Peyer's patch (tissue), 4 donors: ENCODE measurements around the gene ZNF584. TPM values are rescaled to one million over a fixed set of nuclear protein-coding genes. Genes with fewer than 3 reads are reported as not detected.
A peak's percentile ranks its signal among the peaks of the same experiment; 100 is the strongest.
"Not testable (repeated sequence)": the region's sequence is repeated elsewhere in the genome, so short reads cannot be mapped to it uniquely, and the experiment has no call there.

Experiments used
- DNase-seq, 3 donors: peaks; one replicate each; pipeline ENCODE4 v3.0.0-alpha.2; 2017 to 2019
- H3K27ac ChIP-seq, 4 donors: fragments of 200-600 bp; sonication (generic); one replicate each; pipeline ENCODE4 v1.5.1; 2016 to 2019
- H3K27me3 ChIP-seq, 2 donors: fragments of 200-600 bp; sonication (generic); one replicate each; pipeline ENCODE4 v1.5.1; 2019
- H3K36me3 ChIP-seq, 3 donors: fragments of 200-600 bp; sonication (generic); one replicate each; pipeline ENCODE4 v1.5.1; 2016 to 2019
- H3K4me1 ChIP-seq, 4 donors: fragments of 200-600 bp; sonication (generic); one replicate each; pipeline ENCODE4 v1.5.1; 2016 to 2019
- H3K4me3 ChIP-seq, 4 donors: fragments of 200-600 bp; sonication (generic); 1 replicate in 3 of 4; 2 replicates in 1 of 4; pipeline ENCODE4 v1.5.1; 2016 to 2019; ENCODE audit warnings: mild to moderate bottlenecking in 1 of 4
- H3K9me3 ChIP-seq, 4 donors: fragments of 200-600 bp; sonication (generic); one replicate each; pipeline ENCODE4 v1.5.1; 2016 to 2019; ENCODE audit warnings: mild to moderate bottlenecking in 1 of 4
- POLR2A ChIP-seq, 2 donors: fragments of 450-650 bp; IDR thresholded peaks; one replicate each; pipeline ENCODE4 v1.5.1; 2017; ENCODE audit warnings: antibody characterized with exemption in 2 of 2, mild to moderate bottlenecking in 2 of 2, moderate library complexity in 2 of 2
- total RNA-seq, 4 donors: library from RNA; depleted of rRNA; stranded (reverse); fragments of >200 nt; gene quantifications; one replicate each; pipeline ENCODE4 v1.1.0, GENCODE V29; 2016
- TF ChIP-seq, protein P1 (sequence below), 6 experiments: fragments of 450-650 bp in 4 of 6; fragments of 200-600 bp in 2 of 6; sonication (generic) in 1 of 6; IDR thresholded peaks; one replicate each; pipeline ENCODE4 v1.5.1; 2017 to 2019; ENCODE audit warnings: antibody characterized with exemption in 6 of 6, mild to moderate bottlenecking in 3 of 6, moderate library complexity in 1 of 6

The ZNF584 gene
- total RNA-seq, 4 donors from 2014 or later: 2.5 to 18.2 (median 9.6) TPM

DNA sequence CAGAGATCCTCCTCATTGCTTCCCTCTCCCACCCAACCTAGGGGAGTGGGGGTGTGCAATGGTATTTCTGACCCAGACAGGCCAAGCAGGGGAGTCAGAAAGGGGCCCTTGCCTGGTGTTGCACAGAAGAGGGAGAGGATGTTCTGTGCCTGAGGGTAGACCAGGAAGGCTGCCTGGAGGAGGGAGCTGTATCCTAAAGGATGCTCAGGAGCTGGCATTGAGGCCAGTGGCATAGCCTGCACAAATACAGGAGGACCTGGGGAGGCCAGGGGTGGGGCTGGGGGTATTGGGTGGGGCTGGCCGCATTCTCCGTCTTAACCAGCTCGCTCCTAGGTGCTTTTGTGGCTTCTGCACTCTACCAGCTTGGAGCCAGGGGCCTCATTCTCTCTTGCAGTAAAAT lies 8.5 kb upstream of the ZNF584 start:
- no peak overlapping the region for H3K4me3 ChIP-seq

DNA sequence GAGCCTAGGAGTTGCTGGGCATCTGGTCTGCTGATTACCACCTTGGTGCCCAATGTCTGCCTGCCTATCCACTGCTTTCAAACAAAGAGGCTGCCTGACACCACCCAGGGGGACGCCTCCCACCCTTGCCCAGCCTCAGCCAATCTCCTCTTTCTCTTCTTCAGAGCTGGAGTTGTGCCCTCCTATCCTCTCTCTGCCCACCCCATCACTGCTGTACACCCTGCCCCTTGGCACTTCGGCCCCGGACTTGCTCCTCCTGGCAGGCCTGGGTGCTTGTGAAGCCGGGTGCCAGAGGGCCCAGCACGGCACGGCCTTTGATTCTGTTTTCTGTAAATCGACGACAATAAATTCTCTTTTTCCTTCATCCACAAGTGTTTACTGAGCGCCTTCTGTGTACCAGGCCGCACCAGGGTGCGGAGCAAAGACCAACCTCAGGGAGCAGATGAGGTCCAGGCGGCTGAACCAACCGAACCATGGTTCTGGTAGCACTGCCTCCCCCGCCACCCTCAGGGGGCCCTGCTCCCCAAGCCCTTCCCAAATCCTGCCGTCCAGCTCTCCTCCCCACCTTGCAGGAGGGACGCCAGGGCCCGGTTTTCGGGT lies 8.0 kb upstream of the ZNF584 start:
- peaks cover 0 to 18% of the 10 kb centered on the region in 2 donors for H3K27me3 ChIP-seq
- H3K27ac ChIP-seq: peak overlapping the region in 1 of 4 donors; percentile 48
- H3K4me3 ChIP-seq: peak overlapping the region; percentile 47 to 80 (median 56)
- H3K36me3 ChIP-seq: no peaks in the 10 kb centered on the region
- TF ChIP-seq, protein P1, sequence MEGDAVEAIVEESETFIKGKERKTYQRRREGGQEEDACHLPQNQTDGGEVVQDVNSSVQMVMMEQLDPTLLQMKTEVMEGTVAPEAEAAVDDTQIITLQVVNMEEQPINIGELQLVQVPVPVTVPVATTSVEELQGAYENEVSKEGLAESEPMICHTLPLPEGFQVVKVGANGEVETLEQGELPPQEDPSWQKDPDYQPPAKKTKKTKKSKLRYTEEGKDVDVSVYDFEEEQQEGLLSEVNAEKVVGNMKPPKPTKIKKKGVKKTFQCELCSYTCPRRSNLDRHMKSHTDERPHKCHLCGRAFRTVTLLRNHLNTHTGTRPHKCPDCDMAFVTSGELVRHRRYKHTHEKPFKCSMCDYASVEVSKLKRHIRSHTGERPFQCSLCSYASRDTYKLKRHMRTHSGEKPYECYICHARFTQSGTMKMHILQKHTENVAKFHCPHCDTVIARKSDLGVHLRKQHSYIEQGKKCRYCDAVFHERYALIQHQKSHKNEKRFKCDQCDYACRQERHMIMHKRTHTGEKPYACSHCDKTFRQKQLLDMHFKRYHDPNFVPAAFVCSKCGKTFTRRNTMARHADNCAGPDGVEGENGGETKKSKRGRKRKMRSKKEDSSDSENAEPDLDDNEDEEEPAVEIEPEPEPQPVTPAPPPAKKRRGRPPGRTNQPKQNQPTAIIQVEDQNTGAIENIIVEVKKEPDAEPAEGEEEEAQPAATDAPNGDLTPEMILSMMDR (IDR thresholded peaks at IDR 0.05): no peak
- TF ChIP-seq POLR2A (IDR thresholded peaks at IDR 0.05): no peak
- DNase-seq: no peak
- H3K9me3 ChIP-seq: no peaks in the 10 kb centered on the region
- peaks cover 4 to 33% (median 8%) of the 10 kb centered on the region in 4 donors for H3K4me1 ChIP-seq

More for the DNA sequence above, 8.5 kb upstream of the ZNF584 start:
- H3K27ac ChIP-seq: no peak overlapping the region
- H3K4me1 ChIP-seq: peaks cover 4 to 33% (median 8%) of the 10 kb centered on the region in 4 donors
- DNase-seq: peak in 1 of 3 donors; percentile 45
- TF ChIP-seq, protein P1 (IDR thresholded peaks at IDR 0.05): no peak
- no peak for TF ChIP-seq POLR2A (IDR thresholded peaks at IDR 0.05)
- peaks cover 0 to 18% of the 10 kb centered on the region in 2 donors for H3K27me3 ChIP-seq
- H3K9me3 ChIP-seq: no peaks in the 10 kb centered on the region
- peaks cover 0 to 3% (median 0%) of the 10 kb centered on the region in 3 donors for H3K36me3 ChIP-seq

DNA sequence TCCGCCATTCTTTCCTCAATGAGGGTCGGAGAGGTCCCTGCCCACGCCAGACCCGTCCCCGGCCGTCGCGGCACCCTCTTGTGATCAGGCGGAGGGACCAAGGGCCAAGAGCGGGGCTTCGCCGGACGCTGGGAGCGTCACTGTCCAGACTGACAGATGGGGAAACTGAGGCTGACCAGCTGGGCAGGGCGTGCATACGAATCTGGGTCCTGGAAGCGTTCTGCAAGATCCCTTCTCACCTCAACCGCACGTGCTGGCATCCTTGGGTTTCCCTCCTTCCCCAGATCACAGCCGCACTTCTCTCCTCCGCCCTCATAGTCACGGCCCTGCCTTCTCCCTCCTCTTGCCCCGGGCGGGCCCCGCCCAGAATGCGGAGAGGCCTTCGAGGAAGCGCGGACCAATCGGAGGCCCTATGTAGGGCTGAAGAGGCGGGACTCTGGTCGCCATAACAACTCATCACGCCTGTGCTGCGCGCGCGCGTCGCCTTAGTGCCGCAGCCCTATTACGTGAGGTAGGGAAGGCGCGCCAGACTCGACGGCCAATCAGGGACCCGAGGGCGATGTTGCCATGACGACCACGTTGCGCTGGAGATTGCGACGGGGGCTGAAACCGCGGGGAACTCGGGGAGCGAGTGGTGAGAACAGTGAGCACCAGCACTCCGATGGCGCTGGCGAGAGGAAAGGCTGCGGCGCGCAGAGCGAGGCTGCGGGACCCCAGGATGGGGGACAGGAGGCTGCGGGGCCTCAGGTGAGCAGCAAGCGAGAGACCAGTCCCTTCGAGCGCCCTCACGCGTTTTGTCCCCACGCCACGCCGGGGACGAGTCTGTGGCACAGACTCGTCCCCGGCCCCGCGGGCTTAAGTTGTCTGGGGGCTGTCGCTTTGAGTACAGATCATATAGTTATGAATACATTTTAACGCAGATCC lies 7.3 kb upstream of the ZNF584 start:
- peaks cover 0 to 13% of the 10 kb centered on the region in 2 donors for H3K27me3 ChIP-seq
- no peaks in the 10 kb centered on the region for H3K36me3 ChIP-seq
- DNase-seq: peak; percentile 99 to 100 (median 100)
- H3K4me3 ChIP-seq: peak overlapping the region; percentile 47 to 80 (median 62)
- peak overlapping the region; percentile 65 to 82 (median 71) for H3K27ac ChIP-seq
- TF ChIP-seq POLR2A (IDR thresholded peaks at IDR 0.05): peak; percentile 46 to 53
- TF ChIP-seq, protein P1 (IDR thresholded peaks at IDR 0.05): peak in 1 of 6 experiments; percentile 11
- H3K4me1 ChIP-seq: peaks cover 4 to 29% (median 8%) of the 10 kb centered on the region in 4 donors
- no peaks in the 10 kb centered on the region for H3K9me3 ChIP-seq

DNA sequence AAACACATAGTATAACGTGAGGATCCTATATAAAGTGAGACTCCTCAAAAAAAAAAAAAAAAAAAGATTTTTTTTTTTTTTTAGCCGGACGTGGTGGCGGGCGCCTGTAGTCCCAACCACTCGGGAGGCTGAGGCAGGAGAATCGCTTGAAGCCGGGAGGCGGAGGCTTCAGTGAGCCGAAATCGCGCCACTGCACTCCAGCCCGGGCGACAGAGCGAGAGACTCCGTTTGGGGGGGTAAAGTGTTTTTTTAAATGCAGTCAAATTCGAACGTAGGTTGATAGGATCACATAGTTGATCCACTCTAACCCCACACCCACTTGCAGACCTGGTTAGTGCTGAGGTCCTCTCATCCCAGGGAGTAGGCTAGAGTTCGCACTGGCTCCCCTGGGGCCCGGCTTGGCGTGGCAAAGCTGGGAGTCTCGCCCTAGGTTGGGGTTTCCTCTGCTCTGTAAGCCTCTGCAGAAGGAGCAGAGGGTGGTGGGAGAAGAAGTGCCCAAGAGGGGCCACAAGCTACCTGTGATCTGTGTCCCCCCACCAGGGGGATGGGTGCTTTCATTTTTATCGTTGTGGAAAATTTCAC lies 6.5 kb upstream of the ZNF584 start:
- peak in 2 of 3 donors; percentile 43 to 50 for DNase-seq
- H3K27ac ChIP-seq: peak overlapping the region in 3 of 4 donors; percentile 65 to 82 (median 77)
- no peaks in the 10 kb centered on the region for H3K9me3 ChIP-seq
- peak overlapping the region; percentile 47 to 80 (median 62) for H3K4me3 ChIP-seq
- no peaks in the 10 kb centered on the region for H3K36me3 ChIP-seq
- TF ChIP-seq POLR2A (IDR thresholded peaks at IDR 0.05): no peak
- TF ChIP-seq, protein P1 (IDR thresholded peaks at IDR 0.05): no peak
- peaks cover 4 to 24% (median 8%) of the 10 kb centered on the region in 4 donors for H3K4me1 ChIP-seq
- peaks cover 0 to 9% of the 10 kb centered on the region in 2 donors for H3K27me3 ChIP-seq

DNA sequence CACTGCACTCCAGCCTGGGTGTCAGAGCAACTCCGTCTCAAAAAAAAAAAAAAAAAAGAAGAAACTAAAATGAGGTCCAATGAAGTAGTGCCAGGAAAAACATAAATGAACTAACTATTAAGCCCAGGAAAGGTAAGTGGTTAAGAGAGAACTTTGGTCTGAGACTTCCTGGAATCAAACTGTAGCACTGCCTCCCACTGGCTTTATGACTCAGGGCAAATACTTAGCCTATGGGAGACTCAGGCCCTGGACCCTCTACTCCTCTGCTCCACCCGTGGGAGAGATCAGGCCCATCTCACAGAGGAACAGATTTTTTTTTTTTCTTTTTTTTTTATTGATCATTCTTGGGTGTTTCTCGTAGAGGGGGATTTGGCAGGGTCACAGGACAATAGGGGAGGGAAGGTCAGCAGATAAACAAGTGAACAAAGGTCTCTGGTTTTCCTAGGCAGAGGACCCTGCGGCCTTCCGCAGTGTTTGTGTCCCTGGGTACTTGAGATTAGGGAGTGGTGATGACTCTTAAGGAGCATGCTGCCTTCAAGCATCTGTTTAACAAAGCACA lies 4.5 kb upstream of the ZNF584 start:
- Histone ChIP-seq H3K27ac (peak overlapping the region in 1 of 4 donors; percentile 2), H3K4me1 (peaks cover 4 to 33% (median 13%) of the 10 kb centered on the region in 4 donors)
- H3K36me3 ChIP-seq, H3K27me3 ChIP-seq, H3K9me3 ChIP-seq, H3K4me3 ChIP-seq, DNase-seq: not testable (repeated sequence)
